Pericardium fibroblast (primary cell): ENCODE measurements around the gene FRAT1. TPM values are rescaled to one million over a fixed set of nuclear protein-coding genes. Genes with fewer than 3 reads are reported as not detected.

Experiments
- total RNA-seq: library from RNA; depleted of rRNA; stranded (reverse); fragments of >200 nt; gene quantifications from 2 replicates; pipeline ENCODE4 v1.2.3, GENCODE V29; 2015

FRAT1 gene, protein sequence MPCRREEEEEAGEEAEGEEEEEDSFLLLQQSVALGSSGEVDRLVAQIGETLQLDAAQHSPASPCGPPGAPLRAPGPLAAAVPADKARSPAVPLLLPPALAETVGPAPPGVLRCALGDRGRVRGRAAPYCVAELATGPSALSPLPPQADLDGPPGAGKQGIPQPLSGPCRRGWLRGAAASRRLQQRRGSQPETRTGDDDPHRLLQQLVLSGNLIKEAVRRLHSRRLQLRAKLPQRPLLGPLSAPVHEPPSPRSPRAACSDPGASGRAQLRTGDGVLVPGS
- total RNA-seq = 2.7 and 5.5 TPM in 2 replicates

DNA sequence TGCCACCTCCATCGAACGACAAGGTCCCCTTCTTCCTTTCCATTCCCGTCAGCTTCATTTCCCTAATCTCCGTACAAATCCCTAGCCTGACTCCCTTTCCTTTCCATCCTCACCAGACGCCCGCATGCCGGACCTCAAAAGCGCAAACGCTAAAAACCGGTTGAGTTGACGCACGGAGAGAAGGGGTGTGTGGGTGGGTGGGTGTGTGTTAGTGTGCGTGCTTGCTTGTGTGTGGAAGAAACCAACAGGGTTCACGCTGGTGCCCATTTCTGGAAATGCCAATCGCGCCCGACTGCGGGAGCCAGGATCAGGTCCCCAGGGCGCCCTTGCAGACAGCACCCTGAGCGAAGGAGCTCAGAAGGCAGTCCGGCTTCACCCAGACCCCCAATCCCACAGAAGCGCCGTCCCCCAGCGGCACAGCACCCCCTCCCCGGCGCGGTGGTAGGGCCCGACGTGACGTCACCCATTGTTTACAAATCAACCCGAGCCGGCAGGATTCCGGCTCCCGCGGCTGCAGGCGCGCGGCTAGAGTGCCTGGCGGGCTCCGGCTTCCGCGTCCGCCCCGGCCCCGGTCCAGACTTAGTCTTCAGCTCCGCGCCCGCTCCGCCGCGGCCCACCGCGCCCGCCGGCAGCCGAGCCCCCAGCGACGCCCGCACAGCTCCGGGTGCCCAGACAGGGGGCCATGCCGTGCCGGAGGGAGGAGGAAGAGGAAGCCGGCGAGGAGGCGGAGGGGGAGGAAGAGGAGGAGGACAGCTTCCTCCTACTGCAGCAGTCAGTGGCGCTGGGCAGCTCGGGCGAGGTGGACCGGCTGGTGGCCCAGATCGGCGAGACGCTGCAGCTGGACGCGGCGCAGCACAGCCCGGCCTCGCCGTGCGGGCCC lies at the start of gene FRAT1:
TSS of gene FRAT1 (plus strand) at position 500 of the 880 bp plus-strand sequence. CDS start at position 683, 183 bp downstream.

DNA sequence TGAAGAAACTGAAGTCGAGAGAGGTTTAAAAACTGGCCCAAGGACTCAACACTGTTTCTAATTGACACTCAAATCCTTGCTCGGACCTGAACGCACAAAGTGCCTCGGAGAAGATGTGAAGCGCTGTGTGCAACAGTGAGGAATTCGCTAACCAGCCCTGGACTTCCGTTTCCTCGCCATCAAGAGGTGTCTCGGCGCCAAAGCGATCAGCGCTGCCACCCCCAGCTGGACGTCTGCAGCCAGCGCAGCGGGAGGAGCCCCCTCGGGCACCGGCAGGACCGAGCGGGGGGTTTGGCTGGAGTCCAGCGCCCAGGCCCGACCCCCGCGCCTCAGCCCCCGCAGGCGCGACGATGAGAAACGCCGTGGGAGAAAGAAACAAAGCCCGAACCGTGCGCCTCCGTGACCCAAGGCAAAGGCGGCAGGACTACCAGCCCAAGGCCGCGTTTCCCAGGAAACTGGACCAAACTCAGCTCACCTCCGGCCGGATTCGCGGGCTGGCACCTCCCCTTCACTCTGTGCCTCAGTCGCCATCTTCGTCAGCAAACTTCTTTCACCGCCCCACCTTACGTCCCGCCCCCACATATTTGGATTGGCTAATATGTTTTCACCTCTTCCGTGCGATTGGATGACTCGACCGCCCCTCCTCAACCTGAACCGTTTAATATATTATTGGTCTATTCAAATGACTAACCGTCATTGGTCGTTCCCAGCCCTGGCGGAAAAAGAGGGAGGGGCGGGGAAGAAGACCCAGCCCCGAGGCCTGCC lies 26.8 kb upstream of the FRAT1 start, which contains the start of gene ARHGAP19:
TSS of gene ARHGAP19 (minus strand) at position 541 of the 765 bp plus-strand sequence. CDS start at position 531, 10 bp downstream.

DNA sequence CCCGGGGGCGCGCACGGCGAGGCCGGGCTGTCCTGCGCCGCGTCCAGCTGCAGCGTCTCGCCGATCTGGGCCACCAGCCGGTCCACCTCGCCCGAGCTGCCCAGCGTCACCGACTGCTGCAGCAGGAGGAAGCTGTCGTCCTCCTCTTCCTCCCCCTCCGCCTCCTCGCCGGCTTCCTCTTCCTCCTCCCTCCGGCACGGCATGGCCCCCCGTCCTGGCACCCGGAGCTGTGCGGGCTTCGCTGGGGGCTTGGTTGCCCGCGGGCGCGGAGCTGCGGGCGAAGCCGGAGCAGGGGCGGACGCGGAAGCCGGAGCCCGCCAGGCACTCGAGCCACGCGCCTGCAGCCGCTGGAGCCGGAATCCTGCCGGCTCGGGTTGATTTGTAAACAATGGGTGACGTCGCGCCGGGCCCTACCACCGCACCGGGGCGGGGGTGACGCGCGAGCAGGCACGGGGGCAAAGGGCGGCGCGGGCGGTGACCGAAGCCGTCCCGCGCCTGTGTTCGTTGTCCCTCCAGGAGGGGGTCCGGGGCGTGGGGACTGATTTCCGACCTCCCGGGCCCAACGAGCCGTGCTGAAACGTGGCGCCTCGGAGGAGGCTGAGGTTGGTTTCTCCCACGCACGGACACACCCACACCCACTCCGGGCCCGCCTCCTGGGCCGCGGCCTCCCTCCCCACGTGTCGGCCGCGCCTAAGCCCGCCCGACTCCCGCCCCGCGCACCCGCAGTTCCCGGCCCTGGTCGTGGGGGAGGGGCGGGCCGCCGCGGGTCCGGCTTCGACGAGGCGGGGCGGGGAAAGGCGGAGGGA lies 15.5 kb downstream of the FRAT1 start, which contains the start of gene FRAT2:
TSS of gene FRAT2 (minus strand) at position 360 of the 806 bp plus-strand sequence. CDS start at position 203, 157 bp downstream.

Other genes with a start within 250 kb of the FRAT1 start
- gene SLIT1, start 133.3 kb upstream of the FRAT1 start, total RNA-seq = not detected in 2 replicates
- gene ARHGAP19, start 26.6 kb upstream of the FRAT1 start, total RNA-seq = 2.3 and 3.6 TPM in 2 replicates
- 4.7 and 6.4 TPM in 2 replicates for gene FRAT2, start 15.5 kb downstream of the FRAT1 start, total RNA-seq
- 5.3 and 11.1 TPM in 2 replicates for gene RRP12, start 82.1 kb downstream of the FRAT1 start, total RNA-seq
- 316 and 578 TPM in 2 replicates for gene PGAM1, start 106.9 kb downstream of the FRAT1 start, total RNA-seq
- gene EXOSC1, start 126.7 kb downstream of the FRAT1 start, total RNA-seq = 35.7 and 36.2 TPM in 2 replicates
- 25.4 and 48.2 TPM in 2 replicates for gene ZDHHC16, start 126.9 kb downstream of the FRAT1 start, total RNA-seq
- 75.6 and 88.4 TPM in 2 replicates for gene MMS19, start 179.2 kb downstream of the FRAT1 start, total RNA-seq
- 37.8 and 52.3 TPM in 2 replicates for gene UBTD1, start 179.7 kb downstream of the FRAT1 start, total RNA-seq